Fibroblast of gingiva (primary cell): ENCODE data around the gene MANSC4.
"Not testable (repeated sequence)": the region's sequence is repeated elsewhere in the genome, so short reads cannot be mapped to it uniquely, and the experiment has no call there.

Source experiments
- DNase-seq: peaks from one replicate; pipeline ENCODE4 v3.0.0-alpha.2; 2011; ENCODE audit warnings: low read depth

MANSC4 gene

DNA sequence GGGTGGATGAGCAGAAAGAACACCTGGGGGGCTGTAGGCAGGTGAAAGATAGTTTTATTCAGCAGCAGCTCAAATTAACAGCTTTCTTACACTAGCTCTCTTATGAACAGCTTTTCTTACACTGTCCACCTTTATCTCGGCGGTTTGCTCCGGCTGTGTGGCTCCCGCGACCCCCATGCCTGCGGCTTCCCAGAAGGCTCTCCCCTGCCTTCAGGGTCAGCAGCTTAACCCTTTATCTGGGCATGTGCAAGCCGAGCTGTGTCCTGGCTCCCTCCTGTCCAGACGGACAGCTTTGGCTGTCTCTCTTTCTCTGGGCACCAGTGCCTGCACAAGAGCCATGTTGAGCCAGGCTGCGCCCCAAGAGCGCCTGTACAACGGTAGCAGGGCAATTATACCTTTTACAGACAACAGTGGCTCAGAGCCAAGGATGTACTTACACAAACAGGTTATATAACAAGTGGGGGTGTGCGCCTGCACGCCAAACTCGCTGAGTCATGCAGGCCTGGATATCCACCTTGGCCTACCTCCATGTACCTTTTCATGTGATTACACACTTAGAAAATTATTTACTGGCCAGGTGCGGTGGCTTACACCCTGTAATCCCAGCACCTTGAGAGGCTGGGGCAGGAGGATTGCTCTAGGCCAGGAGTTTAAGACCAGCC lies 28.5 kb downstream of the MANSC4 start:
- no peak for DNase-seq

- peak; percentile 61 for DNase-seq
These were observed 32.8 kb downstream of the MANSC4 start for GRCh38 chr12:27747111-27747820.

- not testable (repeated sequence) for DNase-seq
These were observed 34.3 kb downstream of the MANSC4 start for GRCh38 chr12:27745734-27746133.

GRCh38 chr12:27743601-27744000 lies 36.4 kb downstream of the MANSC4 start:
- DNase-seq, result no peak

- DNase-seq, result not testable (repeated sequence)
These were observed 45.7 kb downstream of the MANSC4 start for GRCh38 chr12:27734321-27734720.

DNA sequence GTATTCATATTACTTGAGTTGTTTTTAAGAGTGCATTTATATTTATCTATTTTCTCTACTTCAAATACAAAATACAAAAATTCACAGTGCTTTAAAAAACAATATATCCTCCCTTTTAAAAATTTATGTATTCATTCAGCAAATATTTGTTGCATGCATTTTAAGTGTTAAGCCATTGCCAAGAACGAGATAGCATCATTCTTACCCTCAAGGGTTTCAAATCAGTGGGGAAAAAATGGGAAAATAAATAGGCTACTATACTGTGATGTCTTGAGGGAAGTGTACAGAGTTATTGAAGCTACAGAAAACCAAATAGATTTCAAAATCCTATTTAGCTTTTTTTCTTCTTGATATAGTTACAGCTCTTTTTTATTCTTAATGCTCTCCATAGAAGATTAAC lies 46.2 kb downstream of the MANSC4 start:
- DNase-seq, result no peak

DNA sequence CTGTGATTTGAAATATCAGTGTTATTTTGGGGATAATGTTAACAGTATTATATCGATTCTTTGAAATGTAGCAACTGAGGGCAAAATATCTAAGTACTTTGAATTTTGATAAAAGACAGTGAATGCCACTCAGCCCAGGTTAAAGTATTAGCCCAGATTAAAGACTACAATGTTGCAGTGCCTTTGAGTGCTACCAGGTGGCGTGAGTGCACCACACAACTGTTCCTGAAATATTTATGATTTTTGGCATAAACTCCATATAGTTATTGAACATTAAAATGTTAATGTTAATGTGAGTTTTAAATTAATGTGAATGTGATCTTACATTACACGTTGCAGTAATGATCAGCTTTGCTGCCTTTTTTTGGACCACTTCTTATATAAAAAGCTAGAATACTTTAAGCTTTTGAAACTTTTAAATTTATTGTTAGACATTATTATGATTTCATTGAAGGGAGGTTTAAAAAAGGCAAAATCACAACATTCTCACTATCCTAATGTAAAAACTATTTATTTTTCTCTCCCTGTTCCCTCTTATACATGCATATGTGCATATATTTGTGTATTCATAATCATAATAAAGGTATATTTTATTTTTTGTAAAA lies 46.9 kb downstream of the MANSC4 start:
- DNase-seq, result peak; percentile 25

GRCh38 chr12:27732281-27732680 lies 47.8 kb downstream of the MANSC4 start:
- DNase-seq, result no peak

GRCh38 chr12:27730097-27730588 lies 49.9 kb downstream of the MANSC4 start:
- DNase-seq, result no peak

DNA sequence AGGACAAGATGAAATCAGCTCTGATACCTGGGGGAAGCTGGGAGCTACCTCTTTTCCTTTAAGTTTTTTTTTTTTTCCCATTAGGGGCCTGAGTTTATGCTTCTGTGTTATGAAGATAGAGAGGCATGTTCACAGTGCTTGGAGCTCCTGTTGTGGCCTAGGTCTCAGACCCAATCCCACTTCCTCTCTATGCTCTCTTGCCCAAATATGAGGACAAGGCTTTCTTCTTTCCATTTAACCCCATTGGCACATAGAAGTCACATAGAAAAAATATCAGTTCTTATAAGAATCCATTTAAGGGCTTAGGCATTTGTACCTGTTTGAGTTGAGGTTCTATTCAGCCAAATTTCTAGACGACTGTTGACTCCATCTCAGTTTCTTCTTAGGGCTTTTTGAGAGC lies 56.8 kb downstream of the MANSC4 start:
- no peak for DNase-seq
